Glomerular endothelial cell (primary cell): Measurements from ENCODE around the gene PHTF2. TPM values are rescaled to one million over a fixed set of nuclear protein-coding genes. Genes with fewer than 3 reads are reported as not detected.
"Not testable (repeated sequence)": the region's sequence is repeated elsewhere in the genome, so short reads cannot be mapped to it uniquely, and the experiment has no call there.

Source experiments
- DNase-seq: peaks from one replicate; pipeline ENCODE4 v3.0.0-alpha.2; 2011; ENCODE audit warnings: low read depth, low spot score; ENCODE audit errors: extremely low read depth
- total RNA-seq: library from RNA; depleted of rRNA; stranded (reverse); fragments of >200 nt; gene quantifications from 2 replicates; pipeline ENCODE4 v1.2.3, GENCODE V29; 2015

The PHTF2 gene
- 8.3 and 13.2 TPM in 2 replicates for total RNA-seq

DNA sequence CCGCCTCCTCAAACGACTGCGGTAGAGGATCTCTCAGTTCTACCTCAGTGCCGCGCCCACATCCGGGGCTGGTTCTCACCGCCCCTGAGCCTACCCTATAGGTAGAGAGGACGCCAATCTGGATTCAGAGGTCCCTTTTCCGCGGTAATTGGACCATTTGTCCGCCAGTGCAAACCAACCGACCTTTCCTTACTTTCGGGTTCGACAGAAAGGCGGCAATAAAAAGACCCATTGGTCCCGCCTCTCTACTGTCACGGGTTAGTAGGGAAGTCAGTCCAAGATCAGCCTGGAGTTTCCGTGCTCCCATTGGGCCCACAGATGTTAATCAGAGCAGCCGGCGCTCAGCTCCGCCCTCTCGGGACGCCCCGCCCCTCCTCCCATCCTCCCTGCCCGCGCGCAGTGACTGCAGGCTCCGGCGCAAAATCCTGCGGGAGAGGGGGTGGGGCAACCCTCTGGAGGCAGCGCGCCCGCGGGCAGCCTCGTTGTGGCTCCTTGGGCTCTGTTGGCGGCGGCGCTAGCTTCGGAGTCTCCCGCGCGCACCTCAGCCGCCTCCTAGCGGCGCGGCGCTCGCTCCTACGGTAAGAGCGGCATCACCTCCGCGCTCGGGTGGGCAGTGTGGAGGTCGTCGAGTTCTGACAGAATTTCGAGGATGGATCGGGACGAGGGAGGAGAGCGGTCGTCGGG is at the start of gene PHTF2, which contains the start of gene TMEM60:
Gene PHTF2 (plus strand): TSS at position 380 of the 684 bp plus-strand sequence.
Gene TMEM60 (minus strand): TSS at position 41 of the 684 bp plus-strand sequence. CDS start 4,061 bp downstream, outside the sequence.
- DNase-seq = peak; percentile 99

GRCh38 chr7:77752016-77752415 is 46.6 kb upstream of the PHTF2 start:
- DNase-seq = no peak

DNA sequence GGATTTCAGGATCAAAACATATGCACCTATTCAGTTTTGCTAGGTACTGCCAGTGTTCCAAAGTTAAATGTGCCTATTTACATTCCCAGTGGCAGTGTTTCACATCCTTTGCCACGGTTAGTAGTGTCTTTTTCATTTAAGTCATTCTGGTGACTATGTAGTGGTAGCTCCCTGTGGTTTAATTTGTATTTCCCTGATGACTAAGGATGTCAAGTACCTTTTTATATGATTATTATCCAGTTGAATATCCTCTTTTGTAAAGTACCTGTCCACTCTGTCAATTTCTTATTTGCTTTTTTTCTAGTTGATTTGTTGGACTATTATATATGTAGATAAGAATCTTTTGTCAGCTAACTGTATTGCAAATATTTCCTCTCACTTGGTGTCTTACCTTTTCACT is 45.4 kb upstream of the PHTF2 start:
- no peak for DNase-seq

GRCh38 chr7:77757589-77757988 is 41.0 kb upstream of the PHTF2 start:
- DNase-seq = no peak

DNA sequence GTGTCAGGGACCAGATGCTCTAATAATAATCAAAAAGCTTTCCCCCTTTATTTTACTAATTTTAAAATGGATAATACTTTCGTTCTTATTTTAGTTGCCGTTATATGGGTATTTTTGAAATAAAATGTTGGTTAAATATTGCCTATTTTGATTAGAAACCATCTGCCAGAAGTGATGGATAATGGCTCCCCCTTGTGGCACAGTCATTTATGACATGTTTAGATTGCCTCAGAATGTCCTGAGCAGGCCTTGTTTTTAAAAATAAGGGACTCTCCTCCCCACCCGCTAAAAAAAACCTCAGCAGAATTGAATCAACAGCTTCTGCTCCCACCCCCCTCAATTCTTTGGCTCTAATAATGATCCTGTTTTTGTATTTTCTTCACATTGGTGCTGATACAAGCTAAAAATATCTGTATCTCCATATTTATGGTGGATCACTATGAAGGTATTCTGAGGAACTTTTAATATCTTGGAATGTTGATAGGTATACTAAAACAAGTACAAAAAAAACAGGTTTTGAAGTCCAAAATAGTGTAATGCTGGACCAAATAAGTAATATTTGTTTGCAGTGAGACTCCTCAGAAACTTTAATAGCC is 39.2 kb upstream of the PHTF2 start:
- peak; percentile 73 for DNase-seq

DNA sequence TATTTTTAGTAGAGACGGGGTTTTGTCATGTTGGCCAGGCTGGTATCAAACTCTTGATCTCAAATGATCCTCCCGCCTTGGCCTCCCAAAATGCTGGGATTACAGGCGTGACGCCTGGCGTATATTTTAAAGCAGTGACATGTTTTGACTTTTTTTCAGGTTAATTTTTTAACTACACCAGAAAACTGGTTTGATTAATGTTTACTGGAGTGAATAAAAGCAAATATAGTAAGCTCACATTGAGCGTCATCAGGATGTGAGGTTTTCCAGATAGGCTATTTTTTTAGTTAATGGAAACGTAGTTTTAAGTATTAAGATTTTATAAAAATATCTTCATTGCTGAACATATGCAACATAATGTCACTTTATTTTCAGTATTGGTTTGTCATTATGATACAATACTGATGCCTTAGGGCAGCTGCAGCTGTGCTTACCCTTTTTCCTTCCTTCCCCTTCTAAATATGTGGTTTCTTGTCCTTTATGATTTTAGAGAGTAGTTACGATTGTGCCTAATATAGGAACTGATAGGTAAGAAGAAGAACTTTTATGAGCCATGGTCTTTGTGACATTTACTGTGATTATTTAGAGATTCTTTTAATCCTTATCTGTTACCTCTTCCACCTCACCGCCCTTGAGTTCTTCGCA is 37.6 kb upstream of the PHTF2 start:
- DNase-seq = no peak

DNA sequence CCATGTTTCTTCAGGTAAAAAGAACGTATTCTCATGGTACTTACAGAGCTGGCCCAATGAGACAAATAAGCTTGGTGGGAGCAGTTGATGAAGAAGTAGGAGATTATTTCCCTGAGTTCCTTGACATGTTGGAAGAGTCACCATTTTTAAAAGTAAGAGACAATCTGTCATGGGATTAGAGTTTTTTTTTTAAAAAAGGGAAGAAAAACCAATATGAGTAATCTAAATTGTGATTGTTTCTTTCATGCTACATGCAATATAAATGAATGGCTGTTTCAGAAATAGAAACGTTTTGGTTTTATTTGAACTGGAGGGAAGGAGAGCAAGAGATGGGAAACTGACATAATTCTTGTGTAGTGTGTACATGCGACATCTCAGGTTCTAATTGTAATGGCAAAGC is 33.1 kb upstream of the PHTF2 start:
- no peak for DNase-seq

DNA sequence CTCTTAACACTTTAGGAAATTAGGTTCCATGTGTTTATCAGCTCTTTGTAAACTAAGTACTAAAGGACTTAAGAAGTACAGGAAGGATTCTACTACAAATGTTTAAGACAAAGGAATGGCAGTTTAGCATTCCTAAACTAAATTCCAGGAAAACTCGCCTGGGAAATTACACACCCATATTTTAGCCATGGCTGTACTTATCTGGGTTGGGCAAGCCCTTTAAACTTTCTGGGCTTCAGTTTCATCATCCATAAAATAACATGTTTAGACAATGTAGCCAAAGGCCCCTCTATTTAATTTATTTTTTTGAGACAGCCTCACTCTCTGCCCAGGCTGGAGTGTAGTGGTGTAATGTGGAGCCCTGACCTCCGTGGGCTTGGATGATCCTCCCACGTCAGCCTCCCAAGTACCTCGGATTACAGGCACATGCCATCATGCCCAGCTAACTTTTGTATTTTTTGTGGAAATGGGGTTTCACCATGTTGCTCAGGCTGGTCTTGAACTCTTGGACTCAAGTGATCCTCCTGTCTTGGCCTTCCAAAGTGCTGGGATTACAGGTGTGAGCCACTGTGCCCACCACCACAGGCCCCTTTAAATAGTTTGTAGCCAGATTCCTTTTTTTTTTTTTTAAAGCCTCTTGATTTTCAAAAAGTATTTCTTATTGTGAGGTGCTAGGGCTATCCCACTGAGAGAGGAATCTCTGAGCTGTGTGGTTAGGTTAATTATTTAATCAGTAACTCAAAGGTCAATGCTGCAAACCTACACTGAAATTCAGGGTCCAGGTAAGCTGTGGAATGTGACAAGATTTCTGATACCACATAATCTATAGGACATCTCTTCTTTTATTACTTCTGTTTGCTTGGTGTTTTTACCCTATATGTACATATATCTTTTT is 32.4 kb upstream of the PHTF2 start:
- no peak for DNase-seq

DNA sequence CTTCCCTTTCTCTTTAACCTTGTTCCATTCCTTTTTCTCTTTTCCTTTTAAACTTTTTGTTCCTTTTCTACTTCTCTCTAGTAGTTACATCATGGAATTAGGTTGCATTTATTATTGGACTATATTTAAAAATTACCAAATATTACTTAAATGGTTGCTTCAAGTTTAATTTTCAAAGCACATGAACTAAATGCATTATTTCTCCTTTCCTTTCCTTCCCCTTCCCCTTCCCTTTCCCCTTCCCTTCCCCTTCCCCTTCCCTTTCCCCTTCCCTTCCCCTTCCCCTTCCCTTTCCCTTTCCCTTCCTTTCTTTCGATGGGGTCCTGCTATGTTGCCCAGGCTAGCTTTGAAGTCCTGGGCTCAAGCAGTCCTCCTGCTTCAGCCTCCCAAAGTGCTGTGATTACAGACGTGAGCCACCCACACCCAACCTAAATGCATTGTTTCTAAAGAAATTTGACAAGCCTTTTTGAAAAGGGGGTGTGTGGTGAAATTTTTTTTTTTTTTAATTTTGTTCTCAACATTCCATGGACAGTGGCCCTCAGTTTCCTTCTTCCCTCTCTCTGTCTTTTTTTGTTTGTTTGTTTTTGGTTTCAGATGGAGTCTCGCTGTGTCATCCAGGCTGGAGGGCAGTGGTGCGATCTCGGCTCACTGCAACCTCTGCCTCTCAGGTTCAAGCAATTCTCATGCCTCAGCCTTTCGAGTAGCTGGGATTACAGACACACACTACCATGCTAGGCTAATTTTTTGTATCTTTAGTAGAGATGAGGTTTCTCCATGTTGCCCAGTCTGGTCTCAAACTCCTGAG is 31.6 kb upstream of the PHTF2 start:
- no peak for DNase-seq

DNA sequence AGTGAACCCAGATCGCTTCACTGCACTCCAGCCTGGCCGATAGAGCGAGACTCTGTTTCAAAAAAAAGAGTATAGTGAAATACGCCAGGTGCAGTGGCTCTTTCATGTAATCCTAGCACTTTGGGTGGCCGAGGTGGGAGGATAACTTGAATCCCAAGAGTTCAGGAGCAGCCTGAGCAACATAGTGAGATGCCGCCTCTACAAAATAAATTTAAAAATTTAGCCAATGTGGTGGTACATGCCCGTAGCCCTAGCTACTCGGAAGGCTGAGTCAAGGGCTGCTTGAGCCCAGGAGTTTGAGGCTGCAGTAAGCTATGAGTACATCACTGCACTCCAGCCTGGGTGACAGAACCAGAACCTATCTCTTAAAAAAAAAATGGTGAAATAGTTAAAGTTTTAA is 28.3 kb upstream of the PHTF2 start:
- DNase-seq = no peak

- no peak for DNase-seq
Measured at GRCh38 chr7:77771901-77772300, 26.7 kb upstream of the PHTF2 start.

- no peak for DNase-seq
Measured at GRCh38 chr7:77778535-77778934, 20.0 kb upstream of the PHTF2 start.

DNA sequence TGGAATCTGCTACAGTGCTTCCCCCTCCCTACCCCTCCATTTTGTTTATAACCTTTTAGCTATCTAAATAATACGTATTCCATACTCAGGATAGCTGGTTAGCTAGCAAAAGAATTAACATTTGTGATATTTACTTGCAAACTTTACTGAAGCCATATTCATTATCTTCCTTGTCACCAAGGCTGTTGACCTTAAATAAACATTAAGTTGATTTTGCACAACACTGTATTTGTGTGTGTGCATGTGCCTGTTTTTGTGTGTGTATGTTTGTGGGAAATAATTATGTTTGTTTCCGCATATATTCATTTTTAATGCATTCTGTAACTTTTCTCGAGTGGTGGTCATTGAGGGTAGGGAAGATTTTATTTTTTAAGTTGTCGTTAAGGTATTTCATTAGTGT is 16.2 kb upstream of the PHTF2 start:
- DNase-seq = no peak

GRCh38 chr7:77783111-77783510 is 15.5 kb upstream of the PHTF2 start:
- DNase-seq = no peak

DNA sequence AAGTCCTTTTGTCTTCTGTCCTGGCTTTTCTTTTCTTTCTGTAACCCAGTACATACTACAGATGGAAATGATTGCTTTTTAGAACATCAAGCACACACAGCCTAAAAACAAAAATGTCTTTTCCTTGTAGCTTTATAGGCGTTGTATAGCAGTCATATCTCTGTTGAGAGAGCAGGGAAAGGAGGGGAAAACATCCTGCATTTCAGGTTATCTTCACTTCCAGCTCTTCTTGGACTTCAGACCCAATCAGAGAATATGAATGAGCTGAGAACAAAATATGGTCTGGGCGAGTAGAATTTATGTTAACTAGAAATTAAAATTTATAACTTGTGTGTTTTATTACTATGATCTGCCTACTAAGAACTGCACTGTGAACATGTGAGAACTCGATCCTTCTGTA is 15.0 kb upstream of the PHTF2 start:
- no peak for DNase-seq

- not testable (repeated sequence) for DNase-seq
Measured at GRCh38 chr7:77784426-77784825, 14.1 kb upstream of the PHTF2 start.

DNA sequence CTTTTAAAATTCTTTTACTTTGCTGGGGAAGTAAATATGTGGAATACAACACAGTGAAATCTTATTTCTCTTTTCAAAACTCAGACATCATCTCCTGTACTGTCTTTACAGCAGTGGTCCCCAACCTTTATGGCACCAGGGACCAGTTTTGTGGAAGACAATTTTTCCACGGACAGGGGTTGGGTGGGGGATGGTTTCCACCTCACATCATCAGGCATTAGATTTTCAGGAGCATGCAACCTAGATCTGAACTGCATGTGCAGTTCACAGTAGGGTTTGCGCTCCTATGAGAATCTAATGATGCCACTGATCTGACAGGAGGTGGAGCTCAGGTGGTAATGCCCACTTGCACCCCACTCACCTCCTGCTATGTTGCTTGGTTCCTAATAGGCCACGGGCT is 12.6 kb upstream of the PHTF2 start:
- DNase-seq = no peak

GRCh38 chr7:77786741-77787140 is 11.8 kb upstream of the PHTF2 start:
- no peak for DNase-seq

- no peak for DNase-seq
Measured at GRCh38 chr7:77788327-77788902, 10.2 kb upstream of the PHTF2 start.

GRCh38 chr7:77791336-77791735 is 7.2 kb upstream of the PHTF2 start:
- no peak for DNase-seq
